B cell (primary cell): ENCODE results near the gene NTM. TPM values are rescaled to one million over a fixed set of nuclear protein-coding genes. Genes with fewer than 3 reads are reported as not detected.

Source experiments
- ATAC-seq: fragments of 200-7000 bp; cut with Tn5 transposase; one replicate; pipeline ENCODE4 v1.10.0; 2021; ENCODE audit warnings: low read depth, mild to moderate bottlenecking, moderate number of reproducible peaks, moderate library complexity
- CTCF ChIA-PET: fragments of 350-600 bp; sonication (Branson Sonifier 250); formaldehyde crosslinking; loops from one replicate; lab custom pipeline; 2021; ENCODE audit warnings: antibody characterized with exemption, inconsistent platforms; lab: Charles Lee
- POLR2A ChIA-PET: fragments of 350-600 bp; sonication (Branson Sonifier 250); formaldehyde crosslinking; loops from one replicate; lab custom pipeline; 2021; ENCODE audit warnings: antibody characterized with exemption; lab: Charles Lee
- DNase-seq: peaks from one replicate; pipeline ENCODE4 v3.0.0; 2013
- H2AFZ ChIP-seq: 2 replicates; pipeline ENCODE4 v1.6.1; 2012; ENCODE audit warnings: mild to moderate bottlenecking, low read depth, low read length; ENCODE audit not compliant: insufficient read depth, poor library complexity, severe bottlenecking
- H3K27ac ChIP-seq, 2 donors: 1 replicate in 1 of 2; 2 replicates in 1 of 2; pipeline ENCODE4 v1.5.1; 2012 to 2013; ENCODE audit warnings: low read length in 2 of 2, mild to moderate bottlenecking in 2 of 2, moderate library complexity in 1 of 2
- H3K27me3 ChIP-seq, 4 experiments: fragments of 200-600 bp in 1 of 4; sonication (generic) in 1 of 4; replicated peaks in 1 of 4; 1 replicate in 2 of 4; 2 replicates in 2 of 4; pipeline versions ENCODE4 v1.6.1 to v1.7.0; 2013 to 2016; ENCODE audit warnings: low read length in 3 of 4, mild to moderate bottlenecking in 2 of 4, mixed read lengths in 1 of 4, moderate library complexity in 1 of 4; ENCODE audit not compliant: insufficient read depth in 4 of 4, control insufficient read depth in 3 of 4; ENCODE audit errors: control extremely low read depth in 1 of 4
- H3K36me3 ChIP-seq, 2 experiments: replicated peaks in 1 of 2; 1 replicate in 1 of 2; 2 replicates in 1 of 2; pipeline versions ENCODE4 v1.6.1 to v1.7.1; 2013; ENCODE audit warnings: low read length in 1 of 2; ENCODE audit not compliant: insufficient read depth in 2 of 2, control insufficient read depth in 1 of 2; ENCODE audit errors: control extremely low read depth in 1 of 2, extremely low read depth in 1 of 2
- H3K4me1 ChIP-seq, 2 donors: fragments of 200-600 bp in 1 of 2; sonication (generic) in 1 of 2; 1 replicate in 1 of 2; 2 replicates in 1 of 2; pipeline versions ENCODE4 v1.5.1 to v1.6.1; 2013 to 2017; ENCODE audit warnings: low read length in 2 of 2; ENCODE audit not compliant: control insufficient read depth in 2 of 2, insufficient read depth in 2 of 2
- H3K4me2 ChIP-seq: replicated peaks from 2 replicates; pipeline ENCODE3; 2012; ENCODE audit warnings: mild to moderate bottlenecking, low read depth, low read length; ENCODE audit not compliant: poor library complexity, severe bottlenecking
- H3K4me3 ChIP-seq, 5 experiments: fragments of 200-600 bp in 1 of 5; sonication (generic) in 1 of 5; 1 replicate in 3 of 5; 2 replicates in 2 of 5; pipeline versions ENCODE4 v1.5.1 to v1.7.0; 2011 to 2016; ENCODE audit warnings: low read length in 4 of 5, mild to moderate bottlenecking in 4 of 5, low read depth in 2 of 5, control low read depth in 1 of 5, moderate library complexity in 1 of 5; ENCODE audit not compliant: insufficient read depth in 1 of 5; ENCODE audit errors: control extremely low read depth in 1 of 5, extremely low read depth in 1 of 5
- H3K79me2 ChIP-seq: fragments of 200-600 bp; sonication (generic); one replicate; pipeline ENCODE4 v1.6.0; 2016; ENCODE audit warnings: low read length; ENCODE audit not compliant: control insufficient read depth, insufficient read depth
- H3K9ac ChIP-seq: fragments of 200-600 bp; sonication (generic); 2 replicates; pipeline ENCODE4 v1.6.1; 2017; ENCODE audit warnings: mild to moderate bottlenecking, low read length, moderate library complexity
- H3K9me3 ChIP-seq, 3 donors: one replicate each; pipeline versions ENCODE4 v1.6.1 to v1.7.1; 2013; ENCODE audit warnings: low read length in 2 of 3; ENCODE audit not compliant: control insufficient read depth in 2 of 3, insufficient read depth in 1 of 3; ENCODE audit errors: control extremely low read depth in 1 of 3
- H4K20me1 ChIP-seq: 2 replicates; pipeline ENCODE4 v1.6.0; 2012; ENCODE audit warnings: mild to moderate bottlenecking, low read length; ENCODE audit not compliant: insufficient read depth, control insufficient read depth, poor library complexity, severe bottlenecking
- H3K27ac Mint-ChIP-seq: one replicate; pipeline ENCODE4 v1.8.0; 2021; ENCODE audit warnings: mixed read lengths
- H3K27me3 Mint-ChIP-seq: one replicate; pipeline ENCODE4 v1.8.0; 2021; ENCODE audit warnings: mixed read lengths
- H3K4me1 Mint-ChIP-seq: one replicate; pipeline ENCODE4 v1.8.0; 2021; ENCODE audit warnings: mixed read lengths
- H3K4me3 Mint-ChIP-seq: one replicate; pipeline ENCODE4 v1.8.0; 2021; ENCODE audit warnings: mixed read lengths
- H3K9me3 Mint-ChIP-seq: one replicate; pipeline ENCODE4 v1.8.0; 2022; ENCODE audit warnings: mixed read lengths; ENCODE audit not compliant: insufficient read depth
- CTCF ChIP-seq: fragments of 200-600 bp; IDR thresholded peaks from one replicate; pipeline ENCODE4 v1.8.0; 2022; ENCODE audit warnings: antibody characterized with exemption, mild to moderate bottlenecking
- EZH2 ChIP-seq: IDR thresholded peaks from 2 replicates; pipeline ENCODE4 v1.6.1; 2012; ENCODE audit warnings: borderline replicate concordance, low read depth, mild to moderate bottlenecking, moderate library complexity, low read length; ENCODE audit not compliant: insufficient read depth, poor library complexity, severe bottlenecking
- WGBS: methylation state at CpG from one replicate; pipeline ENCODE4 v1.1.5; 2013; ENCODE audit warnings: missing lambda C conversion rate; ENCODE audit not compliant: insufficient coverage; 5-methylcytosine and 5-hydroxymethylcytosine counted together
- intact Hi-C: fragments of 100-400 bp; cut with micrococcal nuclease; formaldehyde crosslinking; loops from one replicate; pipeline ENCODE4 v1.10.0; 2022
- polyA plus RNA-seq: library from polyadenylated mRNA; depleted of rRNA; stranded (reverse); fragments of >200 nt; gene quantifications from 2 replicates; pipeline ENCODE4 v1.2.3, GENCODE V29; 2012
- total RNA-seq, 2 donors: library from RNA; stranded (reverse); fragments of 120-200 nt in 1 of 2; gene quantifications; 1 replicate in 1 of 2; 2 replicates in 1 of 2; pipeline versions ENCODE4 v1.2.3 to v1.2.4, GENCODE V29; 2013 to 2022

NTM gene
- total and polyA plus RNA-seq, 2 donors (not counting 1 experiment from before 2014, with no cell fraction given), result not detected

GRCh38 chr11:132253469-132254264 is 883.3 kb downstream of the NTM start:
- Histone ChIP-seq H4K20me1 (no peaks in the 10 kb centered on the region), H3K4me2 (no peak overlapping the region), H3K79me2 (no peaks in the 10 kb centered on the region), H3K4me3 (no peak overlapping the region), H3K9ac (no peak overlapping the region), H3K36me3 (no peaks in the 10 kb centered on the region), H3K4me1 (no peaks in the 10 kb centered on the region), H2AFZ (no peak overlapping the region), H3K9me3 (peaks cover 0 to 15% (median 0%) of the 10 kb centered on the region in 3 donors), H3K27me3 (no peaks in the 10 kb centered on the region), H3K27ac (no peak overlapping the region)
- CTCF ChIA-PET, result no interaction called here
- TF ChIP-seq CTCF (no peak), EZH2 (no peak)
- no peaks in the 10 kb centered on the region for H3K27me3 Mint-ChIP-seq
- ATAC-seq (no peak), DNase-seq (no peak)
- intact Hi-C loops, result no loop called here
- POLR2A ChIA-PET, result no interaction called here
- H3K4me3 Mint-ChIP-seq, result no peak overlapping the region
- no peak overlapping the region for H3K27ac Mint-ChIP-seq
- no peaks in the 10 kb centered on the region for H3K4me1 Mint-ChIP-seq
- no peaks in the 10 kb centered on the region for H3K9me3 Mint-ChIP-seq
- WGBS, result 71% methylated on average over 8 of the region's 9 CpGs

- POLR2A ChIA-PET, result no interaction called here
- Histone ChIP-seq H3K36me3 (no peaks in the 10 kb centered on the region), H3K9ac (no peak overlapping the region), H3K79me2 (no peaks in the 10 kb centered on the region), H2AFZ (no peak overlapping the region), H3K9me3 (peaks cover 0 to 15% (median 0%) of the 10 kb centered on the region in 3 donors), H3K4me2 (no peak overlapping the region), H3K4me3 (no peak overlapping the region), H3K27ac (no peak overlapping the region), H3K4me1 (no peaks in the 10 kb centered on the region), H4K20me1 (no peaks in the 10 kb centered on the region), H3K27me3 (no peaks in the 10 kb centered on the region)
- H3K27me3 Mint-ChIP-seq, result no peaks in the 10 kb centered on the region
- TF ChIP-seq EZH2 (no peak), CTCF (no peak)
- no peaks in the 10 kb centered on the region for H3K4me1 Mint-ChIP-seq
- H3K27ac Mint-ChIP-seq, result no peak overlapping the region
- 100% methylated on average over 1 of the region's 1 CpG for WGBS
- DNase-seq (no peak), ATAC-seq (no peak)
- H3K9me3 Mint-ChIP-seq, result no peaks in the 10 kb centered on the region
- intact Hi-C loops, result no loop called here
- CTCF ChIA-PET, result no interaction called here
- H3K4me3 Mint-ChIP-seq, result no peak overlapping the region
Measured at GRCh38 chr11:132254906-132255305, 884.5 kb downstream of the NTM start.
